Measurements from ENCODE around the gene DCAF12L2.
A peak's percentile ranks its signal among the peaks of the same experiment; 100 is the strongest.
"Not testable (repeated sequence)": the region's sequence is repeated elsewhere in the genome, so short reads cannot be mapped to it uniquely, and the experiment has no call there.

The DCAF12L2 gene

GRCh38 chrX:126165721-126166461 lies at the start of gene DCAF12L2:
DCAF12L2 (minus strand) TSS chrX:126166289; CDS start chrX:126165924, 365 bp downstream.
- peak in 18 of 58 donors; percentile 1 to 22 (median 6) for DNase-seq

- not testable (repeated sequence) for DNase-seq
Measured at GRCh38 chrX:126190888-126191287, 24.8 kb upstream of the DCAF12L2 start.

GRCh38 chrX:126177133-126177840 lies 11.2 kb upstream of the DCAF12L2 start:
- no peak for DNase-seq

GRCh38 chrX:126170720-126171119 lies 4.6 kb upstream of the DCAF12L2 start:
- DNase-seq, result no peak

- no peak for DNase-seq
Measured at GRCh38 chrX:126167560-126167959, 1.5 kb upstream of the DCAF12L2 start.

- no peak for DNase-seq
Measured at GRCh38 chrX:126165401-126165720, 728 bp downstream of the DCAF12L2 start.

GRCh38 chrX:126164689-126165400 lies 1.2 kb downstream of the DCAF12L2 start:
- DNase-seq, result no peak

- no peak for DNase-seq
Measured at GRCh38 chrX:126164226-126164625, 1.9 kb downstream of the DCAF12L2 start.

GRCh38 chrX:126141014-126141413 lies 25.1 kb downstream of the DCAF12L2 start:
- DNase-seq, result no peak

- no peak for DNase-seq
Measured at GRCh38 chrX:126137899-126138298, 28.2 kb downstream of the DCAF12L2 start.

- no peak for DNase-seq
Measured at GRCh38 chrX:126124721-126125120, 41.4 kb downstream of the DCAF12L2 start.
